HepG2 (cell line): ENCODE data around the gene RIPK1.

ENCODE experiments used
- BHLHE40 ChIP-seq: IDR thresholded peaks from 2 replicates; pipeline ENCODE4 v1.6.1; 2011; ENCODE audit warnings: low read length, improper control_type of control experiment
- CENPX ChIP-seq: sonication (generic); formaldehyde crosslinking; IDR thresholded peaks from 2 replicates; pipeline ENCODE4 v1.9.0; 2021; ENCODE audit warnings: mild to moderate bottlenecking, missing genetic modification reagents, moderate library complexity
- CREB1 ChIP-seq, 2 experiments: fragments of 450-650 bp in 1 of 2; IDR thresholded peaks; 2 replicates each; pipeline ENCODE4 v1.6.1; 2016 to 2017; ENCODE audit warnings: control low read depth in 1 of 2, mild to moderate bottlenecking in 1 of 2, missing compliant biosample characterization in 1 of 2, missing genetic modification characterization in 1 of 2
- NBN ChIP-seq: fragments of 450-650 bp; conservative IDR thresholded peaks from 2 replicates; pipeline ENCODE4 v1.6.1; 2017
- NFE2L1 ChIP-seq: sonication (generic); formaldehyde crosslinking; IDR thresholded peaks from 2 replicates; pipeline ENCODE4 v1.4.0; 2020; ENCODE audit warnings: missing genetic modification reagents, mild to moderate bottlenecking, borderline replicate concordance
- SCMH1 ChIP-seq: sonication (generic); formaldehyde crosslinking; IDR thresholded peaks from 2 replicates; pipeline ENCODE4 v1.9.0; 2021; ENCODE audit warnings: missing genetic modification reagents, mild to moderate bottlenecking, borderline replicate concordance
- SIN3B ChIP-seq: fragments of 150-350 bp; IDR thresholded peaks from 2 replicates; pipeline ENCODE4 v1.6.1; 2014; ENCODE audit warnings: low read length
- ZNF572 ChIP-seq: sonication (generic); formaldehyde crosslinking; IDR thresholded peaks from 2 replicates; pipeline ENCODE4 v1.5.1; 2020; ENCODE audit warnings: mild to moderate bottlenecking, missing genetic modification reagents
- ZZZ3 ChIP-seq: sonication (generic); formaldehyde crosslinking; IDR thresholded peaks from 2 replicates; pipeline ENCODE4 v1.4.0; 2020; ENCODE audit warnings: missing genetic modification reagents, mild to moderate bottlenecking, borderline replicate concordance
- TF ChIP-seq, protein P1 (sequence below): sonication (generic); formaldehyde crosslinking; conservative IDR thresholded peaks from 2 replicates; pipeline ENCODE4 v1.4.0; 2020; ENCODE audit warnings: missing genetic modification reagents
- TF ChIP-seq, protein P2 (sequence below): sonication (generic); formaldehyde crosslinking; IDR thresholded peaks from 2 replicates; pipeline ENCODE4 v1.8.1; 2023; ENCODE audit warnings: mild to moderate bottlenecking, missing genetic modification reagents, borderline replicate concordance
- TF ChIP-seq, protein P3 (sequence below): sonication (generic); formaldehyde crosslinking; IDR thresholded peaks from 2 replicates; pipeline ENCODE4 v1.5.0; 2020; ENCODE audit warnings: mild to moderate bottlenecking, missing genetic modification reagents, moderate library complexity

DNA sequence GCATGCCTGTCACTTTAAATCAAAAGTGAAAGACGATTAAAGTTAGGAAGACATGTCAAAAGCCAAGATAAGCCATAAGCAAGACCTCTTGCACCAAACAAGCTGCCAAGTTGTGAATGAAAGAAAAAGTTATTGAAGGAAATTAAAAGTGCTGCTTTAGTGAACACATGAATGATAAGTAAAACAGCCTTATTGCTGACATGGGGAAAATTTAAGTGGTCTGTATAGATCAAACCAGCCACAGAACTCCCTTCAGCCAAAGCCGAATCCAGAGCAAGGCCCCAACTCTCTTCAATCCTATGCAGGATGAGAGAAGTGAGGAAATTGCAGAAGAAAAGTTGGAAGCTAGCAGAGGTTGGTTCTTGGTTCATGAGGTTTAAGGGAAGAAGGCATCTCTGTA lies 9.3 kb upstream of the RIPK1 start:
- TF ChIP-seq CENPX (CRISPR knock-in tag) (no peak), NFE2L1 (CRISPR knock-in tag) (no peak), SIN3B (no peak), NBN (no peak), ZNF572 (CRISPR knock-in tag) (no peak), SCMH1 (CRISPR knock-in tag) (no peak), CREB1 (IDR thresholded peaks at IDR 0.05) (no peak), CREB1 (CRISPR knock-in tag; IDR thresholded peaks at IDR 0.05) (no peak), BHLHE40 (no peak), ZZZ3 (CRISPR knock-in tag) (no peak)
- TF ChIP-seq, protein P1, sequence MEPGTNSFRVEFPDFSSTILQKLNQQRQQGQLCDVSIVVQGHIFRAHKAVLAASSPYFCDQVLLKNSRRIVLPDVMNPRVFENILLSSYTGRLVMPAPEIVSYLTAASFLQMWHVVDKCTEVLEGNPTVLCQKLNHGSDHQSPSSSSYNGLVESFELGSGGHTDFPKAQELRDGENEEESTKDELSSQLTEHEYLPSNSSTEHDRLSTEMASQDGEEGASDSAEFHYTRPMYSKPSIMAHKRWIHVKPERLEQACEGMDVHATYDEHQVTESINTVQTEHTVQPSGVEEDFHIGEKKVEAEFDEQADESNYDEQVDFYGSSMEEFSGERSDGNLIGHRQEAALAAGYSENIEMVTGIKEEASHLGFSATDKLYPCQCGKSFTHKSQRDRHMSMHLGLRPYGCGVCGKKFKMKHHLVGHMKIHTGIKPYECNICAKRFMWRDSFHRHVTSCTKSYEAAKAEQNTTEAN (CRISPR knock-in tag), result no peak
- TF ChIP-seq, protein P2, sequence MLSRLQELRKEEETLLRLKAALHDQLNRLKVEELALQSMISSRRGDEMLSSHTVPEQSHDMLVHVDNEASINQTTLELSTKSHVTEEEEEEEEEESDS, result no peak
- TF ChIP-seq, protein P3, sequence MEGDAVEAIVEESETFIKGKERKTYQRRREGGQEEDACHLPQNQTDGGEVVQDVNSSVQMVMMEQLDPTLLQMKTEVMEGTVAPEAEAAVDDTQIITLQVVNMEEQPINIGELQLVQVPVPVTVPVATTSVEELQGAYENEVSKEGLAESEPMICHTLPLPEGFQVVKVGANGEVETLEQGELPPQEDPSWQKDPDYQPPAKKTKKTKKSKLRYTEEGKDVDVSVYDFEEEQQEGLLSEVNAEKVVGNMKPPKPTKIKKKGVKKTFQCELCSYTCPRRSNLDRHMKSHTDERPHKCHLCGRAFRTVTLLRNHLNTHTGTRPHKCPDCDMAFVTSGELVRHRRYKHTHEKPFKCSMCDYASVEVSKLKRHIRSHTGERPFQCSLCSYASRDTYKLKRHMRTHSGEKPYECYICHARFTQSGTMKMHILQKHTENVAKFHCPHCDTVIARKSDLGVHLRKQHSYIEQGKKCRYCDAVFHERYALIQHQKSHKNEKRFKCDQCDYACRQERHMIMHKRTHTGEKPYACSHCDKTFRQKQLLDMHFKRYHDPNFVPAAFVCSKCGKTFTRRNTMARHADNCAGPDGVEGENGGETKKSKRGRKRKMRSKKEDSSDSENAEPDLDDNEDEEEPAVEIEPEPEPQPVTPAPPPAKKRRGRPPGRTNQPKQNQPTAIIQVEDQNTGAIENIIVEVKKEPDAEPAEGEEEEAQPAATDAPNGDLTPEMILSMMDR, result no peak
